GM18519 (cell line): ENCODE measurements around the gene PCSK6.
"Not testable (repeated sequence)": the region's sequence is repeated elsewhere in the genome, so short reads cannot be mapped to it uniquely, and the experiment has no call there.

Experiments used
- ATAC-seq: cut with Tn5 transposase; IDR thresholded peaks from one replicate; pipeline ENCODE4 v1.9.1; 2021; ENCODE audit warnings: mild to moderate bottlenecking, moderate library complexity; ENCODE audit not compliant: unreplicated experiment, low FRiP score

Gene PCSK6

GRCh38 chr15:101348015-101348414, 141.5 kb downstream of the PCSK6 start:
- no peak for ATAC-seq

- ATAC-seq: no peak
These were observed 142.1 kb downstream of the PCSK6 start for GRCh38 chr15:101347454-101347853.

DNA sequence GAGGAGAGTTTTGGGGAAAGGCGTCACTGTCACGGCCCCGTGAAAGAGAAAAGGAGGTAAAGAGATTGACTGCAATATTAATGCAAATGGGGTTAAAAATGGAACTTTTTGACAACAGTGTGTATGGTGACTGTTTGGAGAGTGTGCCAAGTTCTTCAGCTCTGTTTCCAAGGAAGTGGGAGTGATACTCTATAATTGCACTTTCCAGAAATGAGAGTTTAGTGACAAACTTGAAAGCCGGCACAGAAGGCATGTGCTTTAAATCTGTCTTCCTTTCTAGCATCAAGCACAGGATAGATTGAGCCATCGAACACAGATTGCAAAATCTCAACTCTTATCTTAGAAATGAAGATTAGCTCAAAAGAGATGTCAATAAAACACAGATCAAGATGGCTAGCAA, 142.6 kb downstream of the PCSK6 start:
- ATAC-seq: no peak

DNA sequence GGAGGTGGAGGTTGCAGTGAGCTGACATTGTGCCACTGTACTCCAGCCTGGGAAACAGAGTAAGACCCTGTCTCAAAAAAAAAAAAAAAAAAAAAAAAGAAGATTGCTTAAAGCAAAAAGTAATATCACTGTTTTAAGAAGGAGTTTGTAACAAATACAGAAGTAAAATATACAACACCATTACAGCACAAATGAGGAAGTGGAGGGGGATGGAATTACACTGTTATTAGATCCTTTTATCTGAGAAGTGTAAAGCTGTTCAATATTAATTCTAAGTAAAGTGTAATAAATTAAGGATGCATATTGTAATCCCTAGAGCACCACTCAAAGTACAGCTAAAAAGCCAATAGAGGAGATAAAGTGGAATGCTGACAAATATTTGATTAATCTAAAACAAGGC, 147.5 kb downstream of the PCSK6 start:
- no peak for ATAC-seq

DNA sequence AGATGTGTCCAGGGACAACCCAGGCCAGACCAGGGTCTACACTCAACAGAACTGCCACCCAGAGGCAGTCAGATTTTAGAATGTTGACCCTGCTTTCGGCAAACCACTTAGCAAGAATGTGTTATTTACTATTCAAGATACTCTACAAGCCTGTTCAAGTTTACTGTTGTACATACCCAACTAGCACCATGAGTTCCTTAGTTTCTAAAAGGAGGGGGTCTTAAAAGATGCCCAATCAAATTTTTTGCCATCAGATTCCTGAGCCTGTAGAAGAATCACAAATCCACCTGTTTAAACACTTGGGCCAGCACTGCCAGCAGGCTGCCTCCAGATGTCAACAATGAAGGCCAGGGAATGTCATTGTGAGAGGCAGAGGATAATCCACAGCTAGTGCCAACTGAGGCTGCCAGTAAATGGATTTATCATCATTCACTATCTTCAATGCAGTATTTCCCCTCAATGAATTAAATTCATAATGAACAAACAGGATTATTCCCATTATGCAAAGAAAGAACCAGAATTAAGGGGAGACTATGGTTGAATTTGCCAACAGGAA, 150.9 kb downstream of the PCSK6 start:
- ATAC-seq: no peak

DNA sequence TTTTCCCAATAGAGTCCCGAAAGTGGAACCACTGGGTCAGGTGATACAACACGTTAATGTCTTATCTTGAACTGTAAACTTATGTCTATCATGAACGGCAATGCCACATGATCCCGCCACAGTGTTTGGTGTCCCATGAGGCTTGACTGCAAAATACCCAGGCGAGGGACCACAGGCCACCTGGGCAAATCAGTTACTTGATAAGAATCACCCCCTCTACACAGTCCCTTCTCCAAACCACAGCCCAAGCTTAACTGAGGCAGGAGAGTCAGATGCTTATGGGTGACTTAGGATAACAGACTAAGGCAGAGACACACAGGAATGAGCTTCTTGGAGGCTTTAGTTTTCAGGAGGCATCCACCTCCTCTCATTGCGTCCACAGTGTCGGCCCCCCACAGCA, 151.5 kb downstream of the PCSK6 start:
- no peak for ATAC-seq

DNA sequence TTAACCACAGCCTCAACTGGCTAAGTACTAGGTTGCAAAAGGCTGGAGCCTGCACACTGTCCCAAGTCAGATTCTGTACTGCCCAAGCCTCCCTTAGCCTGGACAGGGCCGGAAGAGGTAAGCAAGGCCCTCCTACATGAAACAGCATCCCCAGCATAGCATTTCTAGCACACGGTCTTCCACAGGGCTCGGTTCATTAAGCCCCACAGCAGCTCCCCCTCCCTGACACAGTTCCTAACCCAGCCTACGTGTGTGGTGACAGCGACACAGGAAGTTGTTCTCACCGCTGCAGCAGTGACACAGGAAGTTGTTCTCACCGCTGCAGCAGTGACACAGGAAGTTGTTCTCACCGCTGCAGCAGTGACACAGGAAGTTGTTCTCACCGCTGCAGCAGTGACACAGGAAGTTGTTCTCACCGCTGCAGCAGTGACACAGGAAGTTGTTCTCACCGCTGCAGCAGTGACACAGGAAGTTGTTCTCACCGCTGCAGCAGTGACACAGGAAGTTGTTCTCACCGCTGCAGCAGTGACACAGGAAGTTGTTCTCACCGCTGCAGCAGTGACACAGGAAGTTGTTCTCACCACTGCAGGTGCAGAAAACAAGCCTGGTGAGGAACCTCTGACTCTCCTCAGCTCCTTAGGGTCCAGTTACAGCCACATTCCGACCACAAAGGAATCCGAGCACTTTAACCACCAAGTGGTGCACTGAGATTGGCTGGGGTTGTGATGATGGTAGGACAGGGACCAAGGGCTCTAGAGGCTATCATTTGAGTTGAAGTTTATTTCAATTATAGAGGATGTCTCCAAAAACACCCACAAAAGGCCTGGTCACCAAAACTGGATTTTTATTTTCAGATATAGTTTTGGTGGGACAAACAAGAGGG, 155.4 kb downstream of the PCSK6 start:
- not testable (repeated sequence) for ATAC-seq

- ATAC-seq: no peak
These were observed 157.4 kb downstream of the PCSK6 start for GRCh38 chr15:101332061-101332467.

- no peak for ATAC-seq
These were observed 159.6 kb downstream of the PCSK6 start for GRCh38 chr15:101329867-101330380.

- no peak for ATAC-seq
These were observed 160.1 kb downstream of the PCSK6 start for GRCh38 chr15:101329309-101329863.

- ATAC-seq: no peak
These were observed 161.5 kb downstream of the PCSK6 start for GRCh38 chr15:101328001-101328400.

- ATAC-seq: no peak
These were observed 162.3 kb downstream of the PCSK6 start for GRCh38 chr15:101327147-101327740.

GRCh38 chr15:101326462-101327146, 162.9 kb downstream of the PCSK6 start:
- ATAC-seq: no peak

DNA sequence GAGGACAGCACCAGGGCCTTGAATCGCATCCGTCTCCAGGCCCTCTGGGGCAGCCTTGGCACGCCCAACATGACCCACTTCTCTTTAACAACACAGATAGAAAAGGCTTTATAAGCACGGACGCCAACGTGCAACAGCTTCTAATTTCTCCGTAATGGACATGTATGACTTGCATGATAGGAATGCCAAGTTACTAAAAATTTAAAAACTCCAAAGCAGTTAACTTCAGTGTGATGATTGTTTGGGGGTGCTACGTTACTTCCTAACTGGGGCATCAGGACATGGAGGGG, 163.5 kb downstream of the PCSK6 start:
- ATAC-seq: no peak

- no peak for ATAC-seq
These were observed 164.1 kb downstream of the PCSK6 start for GRCh38 chr15:101325263-101326025.

- ATAC-seq: no peak
These were observed 164.9 kb downstream of the PCSK6 start for GRCh38 chr15:101324524-101325177.

DNA sequence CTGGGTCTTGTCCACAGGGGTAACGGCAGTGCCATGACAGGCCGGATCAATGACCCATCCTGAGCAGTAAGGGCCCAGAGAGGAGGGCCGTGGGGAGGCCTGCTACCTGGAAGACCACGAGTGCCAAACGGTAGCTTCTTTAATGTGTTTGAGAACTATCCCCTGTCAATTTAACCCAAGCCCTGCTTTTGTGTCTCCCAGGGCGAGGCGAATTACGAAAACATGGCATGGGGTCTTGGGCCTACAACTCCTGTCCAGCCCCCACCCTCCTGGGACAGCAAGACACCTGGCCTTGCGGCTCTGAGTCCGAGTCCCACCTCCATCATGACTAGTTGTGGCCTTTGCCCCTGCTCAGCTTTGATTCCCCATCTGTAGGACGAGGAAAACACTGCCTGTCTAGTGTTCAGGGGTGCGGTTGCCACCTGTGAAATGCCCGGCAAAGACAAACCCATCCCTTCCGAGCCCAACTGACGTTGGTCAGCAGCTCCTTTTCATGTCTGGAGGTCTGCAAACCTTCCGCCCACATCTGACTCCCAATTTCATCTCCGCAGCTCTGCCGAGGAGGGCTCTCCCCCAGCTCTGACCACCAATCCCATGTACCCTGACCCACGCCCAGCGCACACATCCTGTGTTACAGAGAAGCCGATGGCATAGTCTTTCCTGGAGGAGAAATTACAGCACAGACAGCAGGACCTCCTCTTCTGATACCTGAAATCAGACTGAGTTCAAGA, 165.5 kb downstream of the PCSK6 start:
- no peak for ATAC-seq

DNA sequence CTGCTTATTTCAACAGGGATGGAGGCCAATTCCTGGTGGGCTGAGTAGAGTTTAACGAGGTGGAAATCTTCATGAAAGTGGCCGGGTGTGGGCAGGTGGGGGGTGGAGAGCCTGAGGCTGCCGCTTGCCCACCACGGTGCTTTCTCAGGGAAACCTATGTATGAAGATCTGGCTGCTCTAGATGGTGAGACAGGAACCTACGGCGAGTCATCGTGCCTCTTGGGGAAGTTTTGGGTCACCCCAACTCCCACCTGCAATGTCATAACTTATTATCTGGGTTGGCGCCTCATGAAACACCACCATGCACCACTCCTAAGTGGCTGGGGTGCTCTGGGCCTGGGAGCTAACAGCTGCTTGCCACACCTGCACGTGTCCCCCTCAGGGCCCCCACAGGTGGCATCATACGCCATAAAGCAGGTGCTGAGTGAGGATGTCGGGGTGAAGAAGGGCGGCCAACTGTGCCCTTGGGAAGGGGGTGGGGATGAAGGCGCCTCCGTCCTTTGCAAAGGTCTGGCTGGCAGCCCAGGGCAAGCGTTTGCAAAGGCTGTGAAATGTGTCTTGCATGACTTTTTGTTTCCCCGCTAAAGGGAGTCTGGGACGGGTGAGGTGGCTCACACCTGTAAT, 166.5 kb downstream of the PCSK6 start:
- ATAC-seq: no peak
